K562 (cell line): ENCODE data around the gene OR2A25. TPM values are rescaled to one million over a fixed set of nuclear protein-coding genes. Genes with fewer than 3 reads are reported as not detected.
A peak's percentile ranks its signal among the peaks of the same experiment; 100 is the strongest.

ENCODE experiments used
- ATAC-seq: fragments of 200-7000 bp; cut with Tn5 transposase; 3 replicates; pipeline ENCODE4 v1.9.1; 2020; ENCODE audit warnings: moderate library complexity
- Bru-seq: library from RNA; stranded (reverse); fragments of 400-500 nt; gene quantifications from one replicate; lab custom pipeline; 2021; lab: Mats Ljungman, UMichigan
- BruChase-seq, 2 experiments: library from RNA; stranded (reverse); fragments of 400-500 nt; gene quantifications; one replicate each; lab custom pipeline; 2021; lab: Mats Ljungman, UMichigan
- BruUV-seq: library from RNA; stranded (reverse); fragments of 400-500 nt; replicated peaks from 2 replicates; lab custom pipeline; 2021; lab: Mats Ljungman, UMichigan
- CTCF ChIA-PET: fragments of 300-600 bp; formaldehyde crosslinking; extraction: SDS; loops from one replicate; lab custom pipeline; 2021; ENCODE audit warnings: low intra/inter-chr PET ratio; lab: Yijun Ruan, JAX
- POLR2A ChIA-PET: fragments of 300-600, 350-650 bp; sonication (Branson Sonifier 250); formaldehyde crosslinking; extraction: SDS; loops from one replicate; lab custom pipeline; 2021; ENCODE audit warnings: antibody characterized with exemption, inconsistent platforms; lab: Yijun Ruan, JAX
- DNase-seq, 4 experiments: peaks; one replicate each; pipeline versions ENCODE4 v3.0.0 to v3.0.0-alpha.2; 2011 to 2018; ENCODE audit warnings: low spot score in 3 of 4, mixed read lengths in 3 of 4; ENCODE audit errors: extremely low read depth in 1 of 4
- FAIRE-seq: peaks from 2 replicates; lab custom pipeline; 2011; peaks lifted over from hg19 to GRCh38; lab: Jason Lieb, UNC
- H2AFZ ChIP-seq: 2 replicates; pipeline ENCODE4 v1.6.0; 2011; ENCODE audit warnings: low read depth, low read length, control low read depth, inconsistent platforms
- H3K27ac ChIP-seq: fragments of 200-600 bp; 3 replicates; pipeline ENCODE4 v1.8.0; 2011; ENCODE audit warnings: low read depth, mild to moderate bottlenecking, control low read depth, inconsistent platforms, low read length, moderate library complexity, mixed read lengths; ENCODE audit errors: extremely low read depth
- H3K27me3 ChIP-seq, 2 experiments: fragments of 300-600 bp in 1 of 2; 2 replicates in 1 of 2; 3 replicates in 1 of 2; pipeline versions ENCODE4 v1.6.0 to v1.8.0; 2011; ENCODE audit warnings: inconsistent platforms in 2 of 2, low read length in 2 of 2, mild to moderate bottlenecking in 1 of 2, mixed read lengths in 1 of 2, moderate library complexity in 1 of 2; ENCODE audit not compliant: control insufficient read depth in 2 of 2, insufficient read depth in 2 of 2
- H3K36me3 ChIP-seq: fragments of 300-600 bp; 3 replicates; pipeline ENCODE4 v1.8.0; 2011; ENCODE audit warnings: mild to moderate bottlenecking, low read length, inconsistent platforms; ENCODE audit not compliant: control insufficient read depth, insufficient read depth
- H3K4me1 ChIP-seq, 2 experiments: fragments of 200-600 bp in 1 of 2; replicated peaks in 1 of 2; 2 replicates in 1 of 2; 3 replicates in 1 of 2; pipeline versions ENCODE4 v1.5.1 to v1.8.0; 2011; ENCODE audit warnings: inconsistent platforms in 2 of 2, low read length in 2 of 2, mild to moderate bottlenecking in 1 of 2, mixed read lengths in 1 of 2, moderate library complexity in 1 of 2; ENCODE audit not compliant: control insufficient read depth in 2 of 2, insufficient read depth in 2 of 2
- H3K4me2 ChIP-seq: 2 replicates; pipeline ENCODE4 v1.6.1; 2011; ENCODE audit warnings: low read length, control low read depth, inconsistent platforms, mixed read lengths; ENCODE audit not compliant: insufficient read depth
- H3K4me3 ChIP-seq: fragments of 200-600 bp; sonication (generic), shearing (Covaris generic); 2 replicates; pipeline ENCODE4 v1.5.1; 2016; ENCODE audit warnings: control low read depth, inconsistent platforms
- H3K79me2 ChIP-seq: fragments of 200-600 bp; 3 replicates; pipeline ENCODE4 v1.8.0; 2011; ENCODE audit warnings: low read length, inconsistent platforms; ENCODE audit not compliant: control insufficient read depth, insufficient read depth
- H3K9ac ChIP-seq, 2 experiments: 2 replicates each; pipeline versions ENCODE4 v1.6.0 to v1.6.1; 2011; ENCODE audit warnings: low read depth in 2 of 2, low read length in 2 of 2, control low read depth in 1 of 2, inconsistent platforms in 1 of 2, mild to moderate bottlenecking in 1 of 2, mixed read lengths in 1 of 2; ENCODE audit not compliant: insufficient read depth in 1 of 2
- H3K9me1 ChIP-seq: one replicate; pipeline ENCODE4 v1.6.0; 2011; ENCODE audit warnings: inconsistent platforms, mild to moderate bottlenecking, low read length, moderate library complexity; ENCODE audit not compliant: control insufficient read depth, insufficient read depth
- H3K9me3 ChIP-seq: replicated peaks from 2 replicates; pipeline ENCODE4 v1.5.1; 2011; ENCODE audit warnings: low read depth, low read length, inconsistent platforms; ENCODE audit not compliant: control insufficient read depth, insufficient read depth
- H4K20me1 ChIP-seq: replicated peaks from 2 replicates; pipeline ENCODE4 v1.6.1; 2011; ENCODE audit warnings: low read length, inconsistent platforms, mixed read lengths; ENCODE audit not compliant: control insufficient read depth, insufficient read depth
- CEBPZ ChIP-seq: fragments of 150-350 bp; IDR thresholded peaks from 2 replicates; pipeline ENCODE4 v1.6.1; 2014; ENCODE audit warnings: low read depth, mild to moderate bottlenecking, low read length, borderline replicate concordance
- CTCF ChIP-seq, 3 experiments: IDR thresholded peaks in 2 of 3; conservative IDR thresholded peaks in 1 of 3; 2 replicates each; pipeline ENCODE4 v1.5.1; 2011 to 2012; ENCODE audit warnings: low read length in 3 of 3, mild to moderate bottlenecking in 3 of 3, control low read depth in 2 of 3, improper control_type of control experiment in 1 of 3, inconsistent platforms in 1 of 3, low read depth in 1 of 3, mixed read lengths in 1 of 3, moderate library complexity in 1 of 3; ENCODE audit not compliant: insufficient read depth in 2 of 3
- ETV5 ChIP-seq: sonication (generic); formaldehyde crosslinking; IDR thresholded peaks from 2 replicates; pipeline ENCODE4 v1.4.0; 2020; ENCODE audit warnings: low read depth, mild to moderate bottlenecking, missing genetic modification reagents
- GABPA ChIP-seq: fragments of 200-800 bp; sonication (Bioruptor generic); conservative IDR thresholded peaks from 2 replicates; pipeline ENCODE4 v1.6.1; 2016; ENCODE audit warnings: low read depth, missing genetic modification characterization, missing compliant biosample characterization
- HINFP ChIP-seq: fragments of 450-650 bp; conservative IDR thresholded peaks from 2 replicates; pipeline ENCODE4 v1.6.1; 2016; ENCODE audit warnings: missing genetic modification characterization, low read depth, mild to moderate bottlenecking, control low read depth, missing compliant biosample characterization
- RBBP5 ChIP-seq: fragments of 200-600 bp; sonication (generic); IDR thresholded peaks from 2 replicates; pipeline ENCODE4 v1.6.1; 2012; ENCODE audit warnings: borderline replicate concordance, mild to moderate bottlenecking, low read length, control low read depth, inconsistent platforms; ENCODE audit not compliant: insufficient read depth, poor library complexity, severe bottlenecking
- SRSF7 ChIP-seq: fragments of 200-400 bp; formaldehyde crosslinking; optimal IDR thresholded peaks from 2 replicates; pipeline ENCODE3; 2017; ENCODE audit warnings: mild to moderate bottlenecking, low read depth, low read length
- WGBS: fragments of 100-300 bp; shearing (Covaris generic); methylation state at CpG from one replicate; pipeline ENCODE4 v1.1.6; 2016; ENCODE audit warnings: low coverage, mixed read lengths; ENCODE audit not compliant: insufficient coverage; ENCODE audit errors: missing lambda C conversion rate; 5-methylcytosine and 5-hydroxymethylcytosine counted together
- in situ Hi-C: fragments of 300-500 bp; cut with MboI; formaldehyde crosslinking; loops from 4 replicates; pipeline ENCODE4 v1.15.0; 2018; ENCODE audit warnings: inconsistent platforms, mixed read lengths
- intact Hi-C: fragments of 100-400 bp; cut with micrococcal nuclease; formaldehyde crosslinking; loops from 2 replicates; pipeline ENCODE4 v1.14.2; 2022
- long read RNA-seq, 3 experiments: library from polyadenylated mRNA in 2 of 3; library from RNA in 1 of 3; unstranded in 2 of 3; stranded (forward) in 1 of 3; transcript quantifications; one replicate each; pipeline ENCODE4 v2.0.0, GENCODE V29; 2019 to 2022
- polyA minus RNA-seq, 3 experiments: library from RNA; depleted of rRNA, polyadenylated mRNA; stranded (reverse); fragments of >200 nt; gene quantifications; 2 replicates each; pipeline ENCODE4 v1.2.3, GENCODE V29; 2011
- polyA plus RNA-seq, 8 experiments: library from polyadenylated mRNA; depleted of rRNA in 4 of 8; stranded (reverse) in 5 of 8; unstranded in 3 of 8; fragments of >200 nt; fragmentation: Nextera tagmentation in 2 of 8; fragmentation: Illumina TruSeq in 1 of 8; extraction: Ambion mirVana in 2 of 8; extraction: Trizol in 1 of 8; gene quantifications; 2 replicates each; pipeline versions ENCODE4 v1.2.1 to v1.2.3, GENCODE V29; 2011 to 2014; ENCODE audit warnings: inconsistent platforms in 1 of 8, missing spikeins in 1 of 8
- total RNA-seq, 7 experiments: library from RNA; depleted of rRNA in 6 of 7; stranded (reverse); fragments of >200 nt in 6 of 7; fragmentation: Illumina TruSeq in 2 of 7; extraction: Trizol in 2 of 7; gene quantifications; 2 replicates each; pipeline versions ENCODE4 v1.2.1 to v1.2.3, GENCODE V29; 2011 to 2021; ENCODE audit warnings: low replicate concordance in 1 of 7

Gene OR2A25
- not detected in 2 replicates for total RNA-seq (2011; cell fraction: chromatin; rRNA removed; ENCODE audit: low replicate concordance)
- total RNA-seq (2011; cell fraction: nucleolus; rRNA removed), result not detected in 2 replicates
- total RNA-seq (2011; cell fraction: nucleoplasm; rRNA removed), result not detected in 2 replicates
- total RNA-seq (2014; rRNA removed), result not detected in 2 replicates
- total RNA-seq (2014; rRNA removed; fragmentation: Illumina TruSeq; extraction: Trizol), result not detected in 2 replicates
- total RNA-seq (2015; rRNA removed; fragmentation: Illumina TruSeq; extraction: Trizol), result not detected in 2 replicates
- not detected in 2 replicates for total RNA-seq (2021)
- polyA plus RNA-seq (2011; rRNA removed), result not detected in 2 replicates
- polyA plus RNA-seq (2011; cell fraction: cytosol; rRNA removed), result not detected in 2 replicates
- polyA plus RNA-seq (2011; cell fraction: nucleus; rRNA removed), result not detected in 2 replicates
- polyA plus RNA-seq (2012), result not detected in 2 replicates
- not detected in 2 replicates for polyA plus RNA-seq (2014; fragmentation: Illumina TruSeq; extraction: Trizol)
- polyA plus RNA-seq (2014; fragmentation: Nextera tagmentation; extraction: Ambion mirVana), result not detected
- not detected in 2 replicates for polyA plus RNA-seq (2014; rRNA removed)
- not detected in 2 replicates for polyA minus RNA-seq (2011; rRNA and poly(A)+ RNA removed)
- polyA minus RNA-seq (2011; cell fraction: cytosol; rRNA and poly(A)+ RNA removed), result not detected in 2 replicates
- not detected in 2 replicates for polyA minus RNA-seq (2011; cell fraction: nucleus; rRNA and poly(A)+ RNA removed)
- percentile 11 among the genes with signal in this experiment for Bru-seq, nascent RNA
- BruChase-seq, experiment 1, labeled RNA remaining after a 2-hour chase, result not detected
- percentile 12 among the genes with signal in this experiment for BruChase-seq, experiment 2, labeled RNA remaining after a 6-hour chase
- long read RNA-seq, experiment 1, result 0 reads
- long read RNA-seq, experiment 2, result 0 reads
- long read RNA-seq, experiment 3, result 0 reads

- H3K4me3 ChIP-seq, result no peak within 1 kb of the TSS
- in situ Hi-C loops, result no loop called here
- H3K4me1 ChIP-seq, result no peaks in the 10 kb centered on the region
- no peaks in the 10 kb centered on the region for H3K36me3 ChIP-seq
- H3K9me3 ChIP-seq, result no peaks in the 10 kb centered on the region
- no peak within 1 kb of the TSS for H3K9ac ChIP-seq
- no peaks in the 10 kb centered on the region for H4K20me1 ChIP-seq
- WGBS, result 0% methylated on average over 1 of the region's 1 CpG
- FAIRE-seq (no peak), DNase-seq (no peak), ATAC-seq (no peak)
- H3K9me1 ChIP-seq, result no peaks in the 10 kb centered on the region
- H2AFZ ChIP-seq, result no peak within 1 kb of the TSS
- POLR2A ChIA-PET, result interaction anchor here (1.0 kb wide), 1 partner anchor 10 kb away, joined by 3 read pairs; no protein-coding TSS in a partner anchor
- H3K27ac ChIP-seq, result no peak within 1 kb of the TSS
- H3K27me3 ChIP-seq, result no peaks in the 10 kb centered on the region
- intact Hi-C loops, result no loop called here
- H3K79me2 ChIP-seq, result no peaks in the 10 kb centered on the region
- no TSS peak for BruUV-seq
- CTCF ChIA-PET, result no interaction called here
- no peak within 1 kb of the TSS for H3K4me2 ChIP-seq
- TF ChIP-seq HINFP (tag) (no peak), CEBPZ (no peak), RBBP5 (no peak), SRSF7 (no peak), ETV5 (CRISPR knock-in tag) (no peak), GABPA (tag) (no peak), CTCF (IDR thresholded peaks at IDR 0.05 in 2 of 3, conservative IDR thresholded peaks at IDR 0.05 in 1 of 3; ENCODE audit: insufficient read depth in 2 of 3, low read depth in 1 of 3, low read length in 3 of 3) (no peak)
Measured at GRCh38 chr7:144069511-144069910, at the start of gene OR2A25. Gene OR2A25, plus strand, starts transcription at chr7:144069811. Its CDS starts 4,409 bp downstream, at chr7:144074220.
